Activated naive CD8-positive, alpha-beta T cell treated with anti-CD3 and anti-CD28 coated beads for 36 hours (primary cell): Measurements from ENCODE around the gene TTLL8. TPM values are rescaled to one million over a fixed set of nuclear protein-coding genes. Genes with fewer than 3 reads are reported as not detected.
A peak's percentile ranks its signal among the peaks of the same experiment; 100 is the strongest.

Source experiments
- DNase-seq: peaks from one replicate; pipeline ENCODE4 v3.0.0; 2021
- H3K27ac Mint-ChIP-seq: one replicate; pipeline ENCODE4 v1.8.0; 2022; ENCODE audit warnings: mild to moderate bottlenecking, moderate library complexity, mixed read lengths
- H3K27me3 Mint-ChIP-seq: one replicate; pipeline ENCODE4 v1.8.0; 2022; ENCODE audit warnings: mild to moderate bottlenecking, mixed read lengths
- H3K36me3 Mint-ChIP-seq: one replicate; pipeline ENCODE4 v1.8.0; 2021; ENCODE audit warnings: mild to moderate bottlenecking, mixed read lengths
- H3K4me1 Mint-ChIP-seq: one replicate; pipeline ENCODE4 v1.8.0; 2021; ENCODE audit warnings: mixed read lengths
- H3K4me3 Mint-ChIP-seq: one replicate; pipeline ENCODE4 v1.8.0; 2022; ENCODE audit warnings: mild to moderate bottlenecking, moderate library complexity, mixed read lengths
- H3K9me3 Mint-ChIP-seq: one replicate; pipeline ENCODE4 v1.8.0; 2022; ENCODE audit warnings: mixed read lengths
- total RNA-seq, 2 experiments: library from RNA; stranded (reverse); gene quantifications; one replicate each; pipeline ENCODE4 v1.2.3, GENCODE V29; 2021

Gene TTLL8
- total RNA-seq = not detected

GRCh38 chr22:50058061-50058905, at the start of gene TTLL8:
TTLL8 (minus strand) TSS chr22:50058298.
- H3K27ac Mint-ChIP-seq = no peak within 1 kb of the TSS
- H3K4me3 Mint-ChIP-seq = peak within 1 kb of the TSS; percentile 18
- peaks cover 62% of the 10 kb centered on the region for H3K27me3 Mint-ChIP-seq
- H3K9me3 Mint-ChIP-seq = peaks cover under 1% of the 10 kb centered on the region
- no peaks in the 10 kb centered on the region for H3K4me1 Mint-ChIP-seq
- H3K36me3 Mint-ChIP-seq = peaks cover 1% of the 10 kb centered on the region
- no peak for DNase-seq

GRCh38 chr22:50107529-50107928, 49.4 kb upstream of the TTLL8 start:
- Mint-ChIP-seq H3K4me3 (no peak overlapping the region), H3K27ac (no peak overlapping the region), H3K36me3 (no peaks in the 10 kb centered on the region), H3K27me3 (no peaks in the 10 kb centered on the region), H3K4me1 (peaks cover 22% of the 10 kb centered on the region), H3K9me3 (no peaks in the 10 kb centered on the region)
- DNase-seq = no peak

GRCh38 chr22:50105208-50106100, 47.4 kb upstream of the TTLL8 start:
- H3K4me1 Mint-ChIP-seq = peaks cover 12% of the 10 kb centered on the region
- no peaks in the 10 kb centered on the region for H3K9me3 Mint-ChIP-seq
- H3K36me3 Mint-ChIP-seq = no peaks in the 10 kb centered on the region
- no peak for DNase-seq
- H3K27me3 Mint-ChIP-seq = no peaks in the 10 kb centered on the region
- no peak overlapping the region for H3K27ac Mint-ChIP-seq
- H3K4me3 Mint-ChIP-seq = peak overlapping the region; percentile 65

- H3K4me3 Mint-ChIP-seq = no peak overlapping the region
- peaks cover 12% of the 10 kb centered on the region for H3K4me1 Mint-ChIP-seq
- H3K9me3 Mint-ChIP-seq = no peaks in the 10 kb centered on the region
- peaks cover 2% of the 10 kb centered on the region for H3K27me3 Mint-ChIP-seq
- H3K36me3 Mint-ChIP-seq = no peaks in the 10 kb centered on the region
- no peak for DNase-seq
- H3K27ac Mint-ChIP-seq = no peak overlapping the region
These were observed 46.0 kb upstream of the TTLL8 start for GRCh38 chr22:50104141-50104544.

GRCh38 chr22:50102946-50103345, 44.8 kb upstream of the TTLL8 start:
- no peaks in the 10 kb centered on the region for H3K9me3 Mint-ChIP-seq
- no peaks in the 10 kb centered on the region for H3K36me3 Mint-ChIP-seq
- DNase-seq = no peak
- no peak overlapping the region for H3K4me3 Mint-ChIP-seq
- no peak overlapping the region for H3K27ac Mint-ChIP-seq
- H3K4me1 Mint-ChIP-seq = peaks cover 12% of the 10 kb centered on the region
- peaks cover 11% of the 10 kb centered on the region for H3K27me3 Mint-ChIP-seq

DNA sequence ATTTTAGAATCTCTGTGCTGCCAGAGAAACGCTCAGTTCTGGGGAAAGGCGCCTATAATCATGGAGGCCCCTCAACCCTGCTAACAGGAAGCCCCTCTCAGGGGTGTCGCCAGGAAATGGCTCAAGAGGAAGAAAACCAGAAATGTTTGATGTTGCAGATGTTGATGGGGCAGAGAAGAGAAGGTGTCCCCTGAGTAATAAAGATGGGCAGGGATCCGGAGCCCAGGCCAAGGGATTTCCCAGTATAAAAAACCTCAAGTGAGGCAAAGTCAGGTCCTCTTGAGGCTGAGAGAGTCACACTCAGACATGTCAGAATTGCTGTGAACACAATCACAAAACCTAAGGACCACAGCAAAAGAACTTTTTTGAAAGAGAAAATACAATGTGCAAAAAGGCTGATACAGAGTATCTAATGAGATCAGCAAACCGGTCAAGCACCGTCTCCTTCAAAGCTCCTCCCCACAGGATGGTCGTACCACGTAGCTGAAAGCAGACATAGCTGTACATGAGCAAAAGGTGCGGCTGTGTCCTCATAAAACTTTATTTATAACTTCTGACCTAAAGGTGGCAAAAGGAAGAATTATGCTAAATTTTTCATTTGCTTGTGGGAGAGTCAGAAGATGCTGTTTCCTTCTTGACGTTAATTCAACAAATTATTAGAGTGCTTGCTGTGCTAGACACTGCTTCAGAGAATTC, 43.9 kb upstream of the TTLL8 start:
- peaks cover 12% of the 10 kb centered on the region for H3K4me1 Mint-ChIP-seq

GRCh38 chr22:50098052-50098451, 40.0 kb upstream of the TTLL8 start:
- Mint-ChIP-seq H3K9me3 (no peaks in the 10 kb centered on the region), H3K27me3 (peaks cover 20% of the 10 kb centered on the region), H3K36me3 (no peaks in the 10 kb centered on the region), H3K4me1 (peaks cover 5% of the 10 kb centered on the region), H3K4me3 (no peak overlapping the region), H3K27ac (no peak overlapping the region)
- DNase-seq = no peak

More for the DNA sequence above, 43.9 kb upstream of the TTLL8 start:
- no peak overlapping the region for H3K27ac Mint-ChIP-seq
- H3K4me3 Mint-ChIP-seq = no peak overlapping the region
- H3K36me3 Mint-ChIP-seq = no peaks in the 10 kb centered on the region
- no peak for DNase-seq
- H3K27me3 Mint-ChIP-seq = peaks cover 13% of the 10 kb centered on the region
- no peaks in the 10 kb centered on the region for H3K9me3 Mint-ChIP-seq

- peaks cover 29% of the 10 kb centered on the region for H3K27me3 Mint-ChIP-seq
- H3K27ac Mint-ChIP-seq = no peak overlapping the region
- H3K9me3 Mint-ChIP-seq = peaks cover 7% of the 10 kb centered on the region
- DNase-seq = no peak
- no peaks in the 10 kb centered on the region for H3K4me1 Mint-ChIP-seq
- H3K4me3 Mint-ChIP-seq = no peak overlapping the region
- peaks cover 8% of the 10 kb centered on the region for H3K36me3 Mint-ChIP-seq
These were observed 34.2 kb upstream of the TTLL8 start for GRCh38 chr22:50092342-50092741.

DNA sequence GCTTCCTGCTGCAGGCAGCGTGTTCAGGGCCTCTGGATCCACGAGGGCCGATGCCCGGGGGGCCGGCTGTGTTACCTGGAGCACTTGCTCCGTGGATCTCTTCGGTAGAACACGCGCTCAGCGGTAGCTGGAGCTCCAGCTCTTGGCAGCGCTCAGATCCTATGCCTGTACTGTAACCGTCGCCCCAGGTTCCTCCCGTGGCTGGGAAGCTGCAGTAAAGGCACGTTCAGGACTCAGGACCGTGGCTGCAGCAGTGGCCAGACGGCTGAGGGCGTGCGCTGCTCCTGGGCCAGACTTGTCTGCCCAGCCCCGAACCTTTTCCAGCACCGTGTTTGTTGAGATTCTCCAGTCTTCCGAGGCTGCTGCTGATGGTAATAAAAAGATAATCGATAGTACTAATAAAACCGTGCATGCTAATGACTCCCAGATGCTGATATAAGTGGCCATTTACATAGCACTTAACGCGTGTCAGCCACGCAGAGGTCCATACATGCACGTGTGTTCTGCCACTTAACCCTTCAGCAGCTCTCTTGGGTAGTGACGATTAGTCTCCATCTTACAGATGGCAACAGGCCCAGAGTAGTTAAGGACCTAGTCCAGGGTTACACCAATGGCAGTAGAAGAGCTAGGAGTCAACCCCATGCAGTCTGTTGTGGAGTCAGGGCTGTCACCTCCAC, 33.1 kb upstream of the TTLL8 start:
- no peak overlapping the region for H3K27ac Mint-ChIP-seq
- H3K27me3 Mint-ChIP-seq = peaks cover 23% of the 10 kb centered on the region
- peaks cover 15% of the 10 kb centered on the region for H3K9me3 Mint-ChIP-seq
- H3K4me1 Mint-ChIP-seq = peaks cover 5% of the 10 kb centered on the region
- peaks cover 17% of the 10 kb centered on the region for H3K36me3 Mint-ChIP-seq
- no peak for DNase-seq
- no peak overlapping the region for H3K4me3 Mint-ChIP-seq

GRCh38 chr22:50090412-50090714, 32.3 kb upstream of the TTLL8 start:
- H3K4me3 Mint-ChIP-seq = no peak overlapping the region
- peaks cover 15% of the 10 kb centered on the region for H3K9me3 Mint-ChIP-seq
- H3K4me1 Mint-ChIP-seq = peaks cover 5% of the 10 kb centered on the region
- no peak overlapping the region for H3K27ac Mint-ChIP-seq
- H3K27me3 Mint-ChIP-seq = peaks cover 23% of the 10 kb centered on the region
- peaks cover 17% of the 10 kb centered on the region for H3K36me3 Mint-ChIP-seq
- no peak for DNase-seq

GRCh38 chr22:50089682-50090411, 31.7 kb upstream of the TTLL8 start, which contains the start of gene MOV10L1:
MOV10L1 (plus strand) TSS chr22:50090006; CDS start chr22:50090089, 83 bp downstream.
- DNase-seq = peak; percentile 42
- Mint-ChIP-seq H3K36me3 (peaks cover 17% of the 10 kb centered on the region), H3K4me1 (peaks cover 5% of the 10 kb centered on the region), H3K4me3 (no peak within 1 kb of the TSS), H3K27ac (no peak within 1 kb of the TSS), H3K27me3 (peaks cover 23% of the 10 kb centered on the region), H3K9me3 (peaks cover 15% of the 10 kb centered on the region)

- no peak for DNase-seq
- Mint-ChIP-seq H3K4me1 (peaks cover 5% of the 10 kb centered on the region), H3K9me3 (peaks cover 15% of the 10 kb centered on the region), H3K27ac (no peak overlapping the region), H3K4me3 (no peak overlapping the region), H3K36me3 (peaks cover 17% of the 10 kb centered on the region), H3K27me3 (peaks cover 23% of the 10 kb centered on the region)
These were observed 31.1 kb upstream of the TTLL8 start for GRCh38 chr22:50089231-50089630.

GRCh38 chr22:50088096-50088495, 30.0 kb upstream of the TTLL8 start:
- Mint-ChIP-seq H3K27me3 (peaks cover 23% of the 10 kb centered on the region), H3K9me3 (peaks cover 15% of the 10 kb centered on the region), H3K4me3 (no peak overlapping the region), H3K4me1 (peaks cover 5% of the 10 kb centered on the region), H3K36me3 (peaks cover 17% of the 10 kb centered on the region), H3K27ac (no peak overlapping the region)
- DNase-seq = no peak

DNA sequence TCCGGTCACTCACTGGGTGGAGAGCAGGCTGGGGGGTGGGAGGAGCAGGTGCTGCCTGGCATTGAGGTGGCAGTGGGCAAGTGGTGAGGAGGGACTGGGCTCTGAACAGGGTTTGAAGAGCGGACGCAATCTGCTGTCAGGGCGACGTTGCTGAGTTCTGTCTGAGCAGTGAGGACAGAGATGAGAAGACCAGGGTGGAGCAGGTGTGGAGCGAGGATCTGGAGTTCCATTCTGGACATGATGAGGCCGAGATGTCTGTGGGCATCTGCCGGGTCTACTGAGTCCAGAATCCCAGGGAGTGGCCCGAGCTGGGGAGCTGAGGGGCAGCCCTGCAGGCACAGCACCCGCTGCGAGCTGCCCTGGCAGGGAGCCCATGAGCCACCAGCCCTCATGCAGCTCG, 29.5 kb upstream of the TTLL8 start:
- Mint-ChIP-seq H3K4me1 (peaks cover 5% of the 10 kb centered on the region), H3K4me3 (no peak overlapping the region), H3K27ac (no peak overlapping the region), H3K36me3 (peaks cover 17% of the 10 kb centered on the region), H3K9me3 (peaks cover 15% of the 10 kb centered on the region), H3K27me3 (peaks cover 23% of the 10 kb centered on the region)
- no peak for DNase-seq
